Kidney (tissue), 14 donors: ENCODE data around the gene PODN. TPM values are rescaled to one million over a fixed set of nuclear protein-coding genes. Genes with fewer than 3 reads are reported as not detected.

Source experiments
- DNase-seq, 5 donors: peaks; one replicate each; pipeline ENCODE4 v3.0.0-alpha.2; 2013 to 2020
- FAIRE-seq: peaks from 2 replicates; lab custom pipeline; 2012; peaks lifted over from hg19 to GRCh38; lab: Jason Lieb, UNC
- H3K27ac ChIP-seq, 2 donors: one replicate each; pipeline ENCODE4 v1.7.0; 2013; ENCODE audit warnings: low read depth in 2 of 2, low read length in 2 of 2, inconsistent platforms in 1 of 2
- H3K27me3 ChIP-seq: one replicate; pipeline ENCODE4 v1.7.1; 2013; ENCODE audit warnings: low read length, inconsistent platforms; ENCODE audit not compliant: control insufficient read depth, insufficient read depth
- H3K36me3 ChIP-seq, 3 donors: one replicate each; pipeline versions ENCODE4 v1.7.0 to v1.7.1; 2013; ENCODE audit warnings: low read length in 3 of 3, control low read depth in 1 of 3, inconsistent platforms in 1 of 3; ENCODE audit not compliant: insufficient read depth in 3 of 3, control insufficient read depth in 2 of 3
- H3K4me1 ChIP-seq, 3 donors: one replicate each; pipeline versions ENCODE4 v1.7.0 to v1.7.1; 2013; ENCODE audit warnings: low read length in 3 of 3, inconsistent platforms in 1 of 3, low read depth in 1 of 3; ENCODE audit not compliant: control insufficient read depth in 2 of 3, insufficient read depth in 2 of 3
- H3K4me3 ChIP-seq, 3 donors: one replicate each; pipeline versions ENCODE4 v1.7.0 to v1.8.1; 2013; ENCODE audit warnings: low read length in 3 of 3, control low read depth in 1 of 3, inconsistent platforms in 1 of 3
- H3K9ac ChIP-seq, 3 donors: one replicate each; pipeline versions ENCODE4 v1.7.0 to v1.7.1; 2013; ENCODE audit warnings: low read length in 3 of 3, control low read depth in 1 of 3, inconsistent platforms in 1 of 3
- H3K9me3 ChIP-seq, 3 donors: one replicate each; pipeline versions ENCODE4 v1.7.0 to v1.7.1; 2013; ENCODE audit warnings: low read length in 3 of 3, control low read depth in 1 of 3, inconsistent platforms in 1 of 3; ENCODE audit not compliant: control insufficient read depth in 2 of 3, insufficient read depth in 1 of 3
- intact Hi-C: fragments of 100-400 bp; cut with DNase I; formaldehyde crosslinking; loops from one replicate; pipeline ENCODE4 v1.11.1; 2022
- polyA plus RNA-seq: library from polyadenylated mRNA; stranded (reverse); fragments of 350-450 nt; fragmentation: Illumina TruSeq; extraction: RNeasy Lipid Tissue Mini Kit (QIAGEN cat#74804); gene quantifications from one replicate; pipeline ENCODE4 v1.2.3, GENCODE V29; 2014; ENCODE audit warnings: low read depth, low replicate concordance; ENCODE audit not compliant: insufficient read depth
- total RNA-seq: library from RNA; stranded (reverse); fragmentation: NEBNext Ultra II Directional; extraction: Animal tissue kit (Norgen Biotek cat#: 25700); gene quantifications from one replicate; pipeline ENCODE4 v1.2.1, GENCODE V29; 2021
- TF ChIP-seq, protein P1 (sequence below): IDR thresholded peaks from 3 replicates; pipeline ENCODE4 v1.5.1; 2012; ENCODE audit warnings: mild to moderate bottlenecking, moderate library complexity, borderline replicate concordance; ENCODE audit not compliant: insufficient read depth; ENCODE audit errors: extremely low read depth
- donor health status: control.
- donor health status: control.
- donor health status: control.
- donor health status: control.
- donor health status: control.
- donor health status: DM: yes; HTN: yes; CAD: no.
- donor health status: Normal renal cell carcinoma (clear cell type).

Gene PODN
- total and polyA plus RNA-seq, 2 donors from 2014 or later = 1.4 to 8.1 TPM

DNA sequence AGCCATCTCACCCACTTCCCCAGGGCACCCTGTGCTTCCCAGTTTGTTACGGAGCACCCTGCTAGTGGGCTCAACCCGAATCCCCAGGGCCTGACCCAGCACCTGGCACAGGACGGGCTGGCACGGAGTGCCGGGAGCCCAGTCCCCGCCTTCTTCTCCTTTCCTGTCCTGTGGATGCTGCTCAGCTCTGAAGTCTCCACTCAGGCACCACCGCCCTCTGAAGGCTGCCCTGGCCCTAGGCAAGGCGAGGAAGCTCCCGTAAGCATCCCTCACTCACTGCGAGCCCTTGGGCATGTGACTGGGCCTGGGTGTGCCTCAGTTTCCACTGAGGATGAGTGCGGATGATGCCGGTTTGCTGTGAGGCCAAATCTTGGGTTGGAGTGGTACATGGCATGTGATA, 58.6 kb downstream of the PODN start:
- H3K4me3 ChIP-seq = no peak overlapping the region
- H3K4me1 ChIP-seq = peaks cover 0 to 28% (median 13%) of the 10 kb centered on the region in 3 donors
- FAIRE-seq (no peak), DNase-seq (no peak)
- no peak overlapping the region for H3K9ac ChIP-seq
- no peaks in the 10 kb centered on the region for H3K9me3 ChIP-seq
- TF ChIP-seq, protein P1, sequence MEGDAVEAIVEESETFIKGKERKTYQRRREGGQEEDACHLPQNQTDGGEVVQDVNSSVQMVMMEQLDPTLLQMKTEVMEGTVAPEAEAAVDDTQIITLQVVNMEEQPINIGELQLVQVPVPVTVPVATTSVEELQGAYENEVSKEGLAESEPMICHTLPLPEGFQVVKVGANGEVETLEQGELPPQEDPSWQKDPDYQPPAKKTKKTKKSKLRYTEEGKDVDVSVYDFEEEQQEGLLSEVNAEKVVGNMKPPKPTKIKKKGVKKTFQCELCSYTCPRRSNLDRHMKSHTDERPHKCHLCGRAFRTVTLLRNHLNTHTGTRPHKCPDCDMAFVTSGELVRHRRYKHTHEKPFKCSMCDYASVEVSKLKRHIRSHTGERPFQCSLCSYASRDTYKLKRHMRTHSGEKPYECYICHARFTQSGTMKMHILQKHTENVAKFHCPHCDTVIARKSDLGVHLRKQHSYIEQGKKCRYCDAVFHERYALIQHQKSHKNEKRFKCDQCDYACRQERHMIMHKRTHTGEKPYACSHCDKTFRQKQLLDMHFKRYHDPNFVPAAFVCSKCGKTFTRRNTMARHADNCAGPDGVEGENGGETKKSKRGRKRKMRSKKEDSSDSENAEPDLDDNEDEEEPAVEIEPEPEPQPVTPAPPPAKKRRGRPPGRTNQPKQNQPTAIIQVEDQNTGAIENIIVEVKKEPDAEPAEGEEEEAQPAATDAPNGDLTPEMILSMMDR = no peak
- H3K27me3 ChIP-seq = no peaks in the 10 kb centered on the region
- intact Hi-C loops = no loop called here
- no peaks in the 10 kb centered on the region for H3K36me3 ChIP-seq
- no peak overlapping the region for H3K27ac ChIP-seq

DNA sequence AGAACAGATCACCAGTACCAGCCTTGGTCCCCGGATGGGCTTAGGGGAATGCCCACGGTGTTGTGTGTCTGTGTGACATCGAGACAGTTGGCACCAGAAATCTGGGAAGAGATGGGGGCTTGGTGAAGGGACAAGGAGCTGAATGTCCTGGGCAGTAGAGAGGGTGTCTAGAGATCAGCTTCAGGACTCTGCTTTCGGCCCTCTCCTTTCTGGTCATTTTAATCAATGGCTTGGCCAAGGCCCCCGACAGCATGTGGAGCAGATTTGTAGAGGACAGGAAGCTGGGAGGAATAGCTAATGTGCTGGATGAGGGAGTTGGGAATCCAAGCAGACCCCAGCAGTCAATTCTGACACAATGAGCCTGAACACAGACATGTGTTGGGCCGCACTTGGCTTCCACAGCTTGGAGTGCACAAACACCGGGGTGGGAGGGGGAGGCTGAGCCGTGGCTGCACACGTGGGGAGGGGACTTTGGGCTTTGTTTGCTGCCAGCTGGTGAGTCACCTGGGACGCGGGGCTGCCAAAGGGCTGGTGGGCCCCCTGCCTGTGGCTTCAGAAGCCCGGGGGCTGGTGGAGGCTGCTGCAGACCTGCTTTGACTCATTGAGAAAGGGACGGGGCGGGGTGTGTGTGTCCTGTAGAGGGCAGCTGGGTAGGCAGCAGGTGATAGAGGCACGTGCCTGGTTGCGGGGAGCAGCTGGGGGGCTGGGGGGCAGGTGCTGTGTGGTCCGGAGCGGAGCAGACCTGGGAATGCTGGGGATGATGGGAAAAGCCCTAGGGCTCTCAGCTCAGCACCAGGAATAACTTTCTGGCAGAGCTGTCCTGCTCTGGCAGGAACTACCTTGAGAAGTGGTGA, 59.5 kb downstream of the PODN start:
- H3K27me3 ChIP-seq = no peaks in the 10 kb centered on the region
- TF ChIP-seq, protein P1 = no peak
- no peak for FAIRE-seq
- peaks cover 0 to 28% (median 13%) of the 10 kb centered on the region in 3 donors for H3K4me1 ChIP-seq
- intact Hi-C loops = no loop called here
- no peak overlapping the region for H3K27ac ChIP-seq
- peak in 4 of 5 donors; percentile 60 to 80 (median 68) for DNase-seq
- no peak overlapping the region for H3K9ac ChIP-seq
- H3K36me3 ChIP-seq = no peaks in the 10 kb centered on the region
- H3K4me3 ChIP-seq = no peak overlapping the region
- no peaks in the 10 kb centered on the region for H3K9me3 ChIP-seq

DNA sequence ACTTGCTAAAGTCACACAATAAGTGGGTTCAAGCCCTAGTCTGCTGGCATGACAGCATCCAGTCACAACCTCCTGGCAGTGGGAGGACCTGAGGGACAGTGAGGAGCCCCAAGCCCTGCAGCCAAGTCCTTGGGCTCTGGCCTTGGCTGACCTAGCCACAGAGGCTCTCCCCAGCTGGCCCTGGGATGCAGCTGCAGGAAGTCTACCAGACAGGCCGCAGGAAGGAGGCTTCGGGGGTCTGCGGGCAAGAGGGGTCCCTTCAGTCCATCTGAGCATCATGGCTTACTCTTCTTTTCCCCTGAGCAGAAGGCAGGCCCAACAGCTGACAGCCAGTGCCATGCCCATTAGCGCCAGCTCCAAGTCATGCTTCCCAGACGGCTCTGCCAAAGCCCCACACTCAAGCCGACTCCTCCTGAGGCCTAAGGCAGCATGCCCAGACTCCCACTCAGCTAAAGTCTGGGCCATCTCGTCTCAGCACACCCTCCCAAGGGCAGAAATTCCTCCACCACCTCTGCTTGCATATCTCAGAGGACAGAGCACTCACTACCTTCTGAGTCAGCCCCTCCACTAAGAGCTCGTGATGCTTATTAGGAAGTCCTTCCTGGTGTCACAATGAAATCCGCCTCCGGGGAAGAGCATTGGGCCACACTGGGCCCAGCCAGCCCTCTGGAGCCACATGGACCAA, 60.3 kb downstream of the PODN start:
- H3K27me3 ChIP-seq = no peaks in the 10 kb centered on the region
- H3K9me3 ChIP-seq = no peaks in the 10 kb centered on the region
- FAIRE-seq = no peak
- no peak overlapping the region for H3K27ac ChIP-seq
- TF ChIP-seq, protein P1 = no peak
- DNase-seq = peak in 1 of 5 donors; percentile 70
- peaks cover 0 to 28% (median 6%) of the 10 kb centered on the region in 3 donors for H3K4me1 ChIP-seq
- intact Hi-C loops = no loop called here
- H3K9ac ChIP-seq = no peak overlapping the region
- H3K4me3 ChIP-seq = no peak overlapping the region
- no peaks in the 10 kb centered on the region for H3K36me3 ChIP-seq
